GM18498 (cell line): Measurements from ENCODE around the gene L1TD1.
"Not testable (repeated sequence)": the region's sequence is repeated elsewhere in the genome, so short reads cannot be mapped to it uniquely, and the experiment has no call there.

Source experiments
- ATAC-seq: cut with Tn5 transposase; IDR thresholded peaks from one replicate; pipeline ENCODE4 v1.9.1; 2021; ENCODE audit warnings: mild to moderate bottlenecking, moderate library complexity; ENCODE audit not compliant: unreplicated experiment

L1TD1 gene

GRCh38 chr1:62196086-62196690 lies 1.5 kb downstream of the L1TD1 start:
- no peak for ATAC-seq

DNA sequence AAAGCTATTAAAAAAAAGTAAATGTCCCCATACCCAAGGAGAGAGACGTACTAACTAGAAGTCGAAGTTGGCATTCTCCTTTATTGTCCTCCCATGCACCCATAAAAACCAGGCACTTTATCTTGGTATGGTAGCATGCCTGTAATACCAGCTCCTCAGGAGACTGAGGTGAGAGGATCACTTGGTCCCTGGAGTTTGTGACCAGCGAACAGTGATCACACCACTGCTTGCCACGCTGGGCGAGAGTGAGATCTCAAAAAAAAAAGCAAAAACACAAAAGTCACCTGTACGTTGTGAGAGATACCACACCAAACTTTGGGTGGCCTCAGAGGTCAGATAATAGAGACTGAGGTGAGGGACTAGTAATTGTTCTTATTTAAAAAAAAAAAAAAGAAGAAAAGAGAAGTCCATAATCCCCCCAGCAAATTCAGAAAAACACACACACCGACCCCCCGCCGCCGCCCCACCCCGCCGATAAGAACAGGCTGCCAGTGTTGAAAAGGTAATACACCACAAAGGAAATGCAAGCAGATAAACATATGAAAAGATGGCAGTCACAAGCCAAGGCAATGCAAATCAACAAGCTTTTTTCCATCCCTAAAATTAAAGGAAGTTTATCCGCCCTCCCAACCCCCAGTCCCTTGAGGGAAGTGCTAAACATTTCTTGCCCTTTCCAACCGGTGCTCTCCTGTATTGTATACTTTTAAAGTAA lies 3.6 kb downstream of the L1TD1 start:
- no peak for ATAC-seq

DNA sequence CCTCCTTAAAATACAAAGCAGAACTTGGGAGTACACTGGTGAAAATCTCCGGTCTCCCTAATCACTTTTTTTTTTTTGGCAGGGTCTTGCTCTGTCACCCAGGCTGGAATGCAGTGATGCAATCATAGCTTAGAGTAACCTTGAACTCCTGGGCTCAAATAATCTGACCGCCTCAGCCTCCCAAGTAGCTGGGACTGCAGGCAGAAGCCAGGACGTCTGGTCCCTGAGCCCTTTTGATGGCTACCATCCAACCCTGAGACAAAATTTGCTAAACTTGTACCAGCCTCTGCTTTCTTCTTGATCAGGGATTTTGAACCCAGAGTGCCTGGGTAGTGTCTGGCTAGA lies 4.1 kb downstream of the L1TD1 start:
- ATAC-seq = no peak

GRCh38 chr1:62207187-62207586 lies 12.5 kb downstream of the L1TD1 start:
- no peak for ATAC-seq

DNA sequence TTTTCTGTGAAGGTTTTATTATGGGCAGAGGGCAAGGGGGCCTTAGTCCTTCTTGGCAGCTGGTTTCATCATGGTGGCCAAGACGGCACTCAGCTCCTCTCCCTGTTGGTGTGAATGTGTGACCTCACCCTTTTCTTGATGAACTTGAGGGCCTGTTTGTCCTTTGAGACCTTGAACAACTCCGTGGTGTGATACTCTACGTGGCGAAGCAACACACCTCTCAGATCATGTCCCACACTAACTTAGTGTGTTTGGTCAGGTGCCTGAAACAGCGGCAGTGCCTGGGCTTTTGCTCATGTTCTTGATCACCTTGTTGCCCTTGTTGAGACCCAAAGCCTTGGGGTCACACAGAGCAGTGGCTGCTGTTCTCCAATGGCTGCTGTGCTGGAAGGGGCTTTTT lies 13.4 kb downstream of the L1TD1 start:
- ATAC-seq = no peak

GRCh38 chr1:62208970-62209369 lies 14.3 kb downstream of the L1TD1 start:
- no peak for ATAC-seq

DNA sequence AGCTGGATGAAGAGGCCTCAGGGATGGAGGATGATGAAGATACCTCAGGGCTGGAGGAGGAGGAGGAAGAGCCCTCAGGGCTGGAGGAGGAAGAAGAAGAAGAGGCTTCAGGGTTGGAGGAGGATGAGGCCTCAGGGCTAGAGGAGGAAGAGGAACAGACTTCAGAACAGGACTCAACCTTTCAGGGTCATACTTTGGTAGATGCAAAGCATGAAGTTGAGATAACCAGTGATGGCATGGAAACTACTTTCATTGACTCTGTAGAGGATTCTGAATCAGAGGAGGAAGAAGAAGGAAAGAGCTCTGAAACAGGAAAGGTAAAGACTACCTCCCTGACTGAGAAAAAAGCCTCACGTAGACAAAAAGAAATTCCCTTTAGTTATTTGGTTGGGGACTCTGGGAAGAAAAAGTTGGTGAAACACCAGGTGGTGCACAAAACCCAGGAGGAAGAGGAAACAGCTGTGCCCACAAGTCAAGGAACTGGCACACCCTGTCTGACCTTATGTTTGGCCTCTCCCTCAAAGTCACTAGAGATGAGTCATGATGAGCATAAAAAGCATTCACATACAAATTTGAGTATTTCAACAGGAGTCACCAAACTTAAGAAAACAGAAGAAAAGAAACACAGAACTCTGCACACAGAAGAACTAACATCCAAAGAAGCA lies 15.4 kb downstream of the L1TD1 start:
- ATAC-seq = no peak

DNA sequence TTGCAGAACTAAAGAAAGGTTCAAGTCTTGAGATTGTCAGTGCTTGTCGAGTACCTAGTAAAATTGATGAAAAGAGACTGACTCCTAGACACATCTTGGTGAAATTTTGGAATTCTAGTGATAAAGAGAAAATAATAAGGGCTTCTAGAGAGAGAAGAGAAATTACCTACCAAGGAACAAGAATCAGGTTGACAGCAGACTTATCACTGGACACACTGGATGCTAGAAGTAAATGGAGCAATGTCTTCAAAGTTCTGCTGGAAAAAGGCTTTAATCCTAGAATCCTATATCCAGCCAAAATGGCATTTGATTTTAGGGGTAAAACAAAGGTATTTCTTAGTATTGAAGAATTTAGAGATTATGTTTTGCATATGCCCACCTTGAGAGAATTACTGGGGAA lies 16.3 kb downstream of the L1TD1 start:
- no peak for ATAC-seq

- ATAC-seq = no peak
These were observed 17.8 kb downstream of the L1TD1 start for GRCh38 chr1:62212411-62212810.

DNA sequence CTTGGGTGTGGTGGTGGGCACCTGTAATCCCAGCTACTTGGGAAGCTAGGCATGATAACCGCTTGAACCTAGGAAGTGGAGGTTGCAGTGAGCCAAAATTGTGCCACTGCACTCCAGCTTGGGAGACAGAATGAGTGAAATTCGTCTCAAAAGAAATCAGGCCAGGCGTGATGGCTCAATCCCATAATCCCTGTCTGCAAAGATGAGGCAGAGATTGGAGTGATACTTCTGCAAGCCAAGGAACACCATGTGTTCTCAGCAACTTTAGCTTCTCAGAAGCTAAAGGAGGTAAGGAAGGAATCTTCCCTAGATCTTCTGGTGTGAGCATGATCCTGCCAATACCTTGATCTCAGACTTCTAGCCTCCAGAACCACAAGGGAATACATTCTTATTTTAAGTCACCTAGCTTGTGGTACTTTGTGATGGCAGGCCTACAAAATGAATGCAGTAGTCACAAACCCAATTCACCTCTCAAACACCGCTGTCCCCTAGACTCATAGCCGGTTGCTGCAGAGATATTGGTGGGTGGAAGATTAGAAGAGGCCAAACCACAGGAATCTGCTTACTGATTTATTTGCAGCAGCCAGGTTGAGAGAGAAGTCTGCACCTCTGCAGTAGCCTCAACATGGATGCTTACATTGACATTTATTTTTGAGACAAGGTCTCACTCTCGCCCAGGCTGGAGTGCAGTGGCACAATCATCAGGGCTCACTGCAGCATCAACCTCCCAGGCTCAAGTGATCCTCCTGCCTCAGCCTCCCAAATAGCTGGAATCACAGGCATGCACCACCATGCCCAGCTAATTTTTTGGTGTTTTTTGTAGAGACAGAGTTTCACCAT lies 18.6 kb downstream of the L1TD1 start:
- ATAC-seq = no peak

GRCh38 chr1:62218604-62219003 lies 24.0 kb downstream of the L1TD1 start:
- no peak for ATAC-seq

GRCh38 chr1:62220456-62220855 lies 25.8 kb downstream of the L1TD1 start:
- ATAC-seq = not testable (repeated sequence)

DNA sequence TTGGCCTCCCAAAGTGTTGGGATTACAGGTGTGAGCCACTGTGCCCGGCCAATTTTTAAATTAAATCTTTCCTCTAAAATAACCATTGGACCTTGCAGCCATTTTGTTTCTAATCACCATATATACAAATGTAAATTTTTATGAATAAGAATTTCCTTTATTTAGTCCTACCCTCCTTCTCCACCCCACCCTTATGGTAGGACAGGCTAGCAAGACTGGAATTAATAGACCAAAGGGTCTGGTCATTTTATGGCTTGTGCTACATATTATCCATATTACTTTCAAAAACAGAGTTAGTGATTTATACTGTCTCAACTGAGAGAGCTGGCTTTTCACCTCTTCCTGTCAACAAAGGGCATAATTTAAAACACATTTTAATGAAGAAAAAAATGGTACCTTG lies 26.5 kb downstream of the L1TD1 start:
- no peak for ATAC-seq

DNA sequence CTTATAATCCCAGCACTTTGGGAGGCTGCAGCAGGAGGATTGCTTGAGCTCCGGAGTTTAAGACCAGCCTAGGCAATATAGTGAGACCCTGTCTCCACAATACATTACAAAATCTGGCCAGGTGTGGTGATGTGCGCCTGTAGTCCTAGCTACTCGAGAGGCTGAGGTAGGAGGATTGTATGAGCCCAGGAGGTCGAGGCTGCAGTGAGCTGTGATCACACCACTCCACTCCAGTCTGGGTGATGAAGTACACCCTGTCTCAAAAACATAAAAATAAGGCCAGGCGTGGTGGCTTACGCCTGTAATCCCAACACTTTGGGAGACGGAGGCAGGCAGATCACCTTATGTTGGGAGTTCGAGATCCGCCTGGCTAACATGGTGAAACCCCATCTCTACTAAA lies 27.7 kb downstream of the L1TD1 start:
- no peak for ATAC-seq

DNA sequence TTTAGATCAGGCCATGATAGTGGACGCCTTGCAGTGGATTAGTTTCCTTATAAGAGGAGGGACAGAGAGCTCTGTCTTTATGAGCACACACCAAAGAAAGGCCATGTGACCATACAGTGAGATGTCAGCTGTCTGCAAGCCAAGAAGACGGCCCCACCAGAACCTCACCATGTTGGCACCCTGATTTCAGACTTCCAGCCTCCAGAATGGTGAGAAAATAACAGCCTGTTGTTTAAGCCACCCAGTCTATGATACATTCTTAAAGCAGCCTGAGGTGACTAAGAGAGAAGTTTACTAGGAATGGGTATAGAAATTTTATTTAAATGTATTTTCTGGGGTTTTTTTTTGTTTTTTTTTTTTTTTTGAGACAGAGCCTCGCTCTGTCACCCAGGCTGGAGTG lies 29.5 kb downstream of the L1TD1 start:
- ATAC-seq = no peak

GRCh38 chr1:62227496-62227895 lies 32.8 kb downstream of the L1TD1 start:
- no peak for ATAC-seq

DNA sequence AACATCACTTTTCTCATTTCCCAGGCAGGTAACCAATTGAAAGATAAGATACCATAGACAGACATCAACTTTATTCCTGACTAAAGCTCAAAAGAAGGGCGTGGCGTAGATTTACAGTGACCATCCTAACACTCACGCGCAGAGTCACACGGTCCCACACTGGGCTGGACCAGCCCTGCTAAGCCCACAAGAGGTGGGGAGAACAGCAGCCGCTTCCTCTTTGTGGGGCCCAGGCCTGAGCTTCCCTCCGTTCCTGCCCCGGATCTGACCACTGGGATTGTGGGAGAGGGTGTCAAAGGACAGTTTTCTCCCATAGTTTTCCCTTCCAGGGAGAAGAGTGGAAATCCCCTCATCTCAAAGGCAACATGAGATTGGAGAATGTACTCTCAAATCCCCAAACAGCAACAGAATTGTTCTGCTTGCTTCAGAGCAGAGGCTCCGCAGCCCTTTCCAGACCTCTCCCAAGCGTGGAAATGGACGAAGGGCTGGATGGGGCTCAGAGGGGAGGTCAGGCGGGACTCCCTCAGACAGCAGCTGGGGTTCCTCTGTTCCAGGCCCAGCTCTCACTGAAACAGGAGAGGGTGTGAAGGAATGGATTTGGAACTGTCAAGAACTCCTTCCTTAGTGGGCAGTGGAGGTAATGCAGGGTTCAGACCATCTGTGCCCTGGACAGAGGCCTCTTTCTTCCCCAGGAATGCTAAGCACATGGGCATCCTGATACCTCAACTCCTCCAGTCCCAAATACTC lies 33.7 kb downstream of the L1TD1 start:
- ATAC-seq = no peak

- ATAC-seq = no peak
These were observed 34.2 kb downstream of the L1TD1 start for GRCh38 chr1:62228883-62229187.

GRCh38 chr1:62229468-62229867 lies 34.8 kb downstream of the L1TD1 start:
- no peak for ATAC-seq

DNA sequence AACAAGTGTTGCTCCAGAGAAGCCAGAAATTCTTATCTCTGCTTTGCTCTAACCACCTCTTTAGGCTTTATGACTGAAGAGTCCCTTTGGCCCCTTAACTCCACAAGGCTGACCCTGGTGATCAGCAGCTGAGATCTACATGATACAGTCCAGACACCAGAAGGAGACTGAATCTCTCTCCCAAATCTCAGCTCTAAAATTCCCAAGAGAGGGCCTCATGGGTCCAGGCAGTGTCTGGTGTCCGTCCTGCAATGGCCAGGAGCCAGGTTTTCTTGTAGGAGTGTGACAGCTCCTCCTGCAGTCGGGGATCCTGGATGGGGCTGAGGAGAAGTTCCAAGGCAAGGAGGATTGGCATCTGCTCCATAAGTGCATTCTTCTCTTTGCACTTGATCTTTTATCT lies 35.3 kb downstream of the L1TD1 start:
- no peak for ATAC-seq

DNA sequence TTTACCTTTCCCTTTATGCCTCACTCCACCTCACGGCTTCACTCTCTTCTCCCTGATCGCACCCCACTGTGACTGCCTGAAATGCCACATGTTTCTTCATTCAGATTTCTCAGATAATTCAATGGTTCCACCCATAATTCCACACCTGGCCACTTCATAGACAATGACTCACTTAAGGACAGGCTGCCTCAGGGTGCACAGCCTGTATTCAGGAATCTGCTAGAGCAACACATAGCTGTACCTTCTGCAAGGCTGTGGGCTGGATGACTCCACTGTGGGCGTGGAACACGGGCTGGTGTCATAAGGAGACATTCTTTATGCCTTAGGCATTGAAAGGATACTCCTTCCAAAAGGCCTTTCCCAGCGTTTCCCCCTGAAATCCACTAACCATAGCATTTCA lies 36.1 kb downstream of the L1TD1 start:
- ATAC-seq = no peak
